HG03025 (cell line): ENCODE results near the gene GOLIM4.
"Not testable (repeated sequence)": the region's sequence is repeated elsewhere in the genome, so short reads cannot be mapped to it uniquely, and the experiment has no call there.

Experiments
- ATAC-seq: cut with Tn5 transposase; IDR thresholded peaks from one replicate; pipeline ENCODE4 v1.9.1; 2021; ENCODE audit warnings: mild to moderate bottlenecking, moderate library complexity; ENCODE audit not compliant: unreplicated experiment, low FRiP score

The GOLIM4 gene

GRCh38 chr3:168051531-168052471 lies 43.9 kb downstream of the GOLIM4 start:
- peak; percentile 74 for ATAC-seq

- no peak for ATAC-seq
Observed at GRCh38 chr3:168051070-168051469, 44.7 kb downstream of the GOLIM4 start.

DNA sequence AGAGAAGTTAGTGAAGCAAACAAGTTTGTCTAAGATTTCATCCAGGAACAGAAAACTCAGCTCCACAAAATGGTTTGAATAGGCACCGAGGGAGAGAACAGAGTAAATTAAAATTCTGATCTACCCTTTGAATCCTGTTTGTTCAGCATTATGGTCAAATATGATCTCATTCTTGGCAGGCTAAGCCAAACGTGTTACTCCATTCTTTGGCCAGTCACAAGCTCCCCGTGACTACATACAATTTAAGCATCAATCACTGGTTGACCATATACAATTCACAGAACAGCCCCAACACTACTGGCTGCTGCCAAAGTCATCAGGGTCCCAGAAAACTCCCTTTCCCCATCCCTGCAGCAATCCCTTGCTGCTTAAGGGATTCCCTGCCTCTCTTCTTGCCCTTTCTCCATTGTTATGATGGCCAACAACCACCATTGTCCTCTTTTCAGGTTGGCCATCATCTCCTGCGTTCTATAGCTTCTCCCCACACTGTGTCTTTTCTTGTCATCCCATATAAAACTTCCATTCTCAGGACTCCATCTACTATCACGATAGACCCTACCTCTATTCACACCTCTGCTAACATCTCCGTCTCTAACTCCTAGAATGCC lies 46.3 kb downstream of the GOLIM4 start:
- ATAC-seq, result no peak

GRCh38 chr3:168048414-168049330 lies 47.1 kb downstream of the GOLIM4 start:
- ATAC-seq, result no peak

GRCh38 chr3:168047936-168048335 lies 47.8 kb downstream of the GOLIM4 start:
- no peak for ATAC-seq

DNA sequence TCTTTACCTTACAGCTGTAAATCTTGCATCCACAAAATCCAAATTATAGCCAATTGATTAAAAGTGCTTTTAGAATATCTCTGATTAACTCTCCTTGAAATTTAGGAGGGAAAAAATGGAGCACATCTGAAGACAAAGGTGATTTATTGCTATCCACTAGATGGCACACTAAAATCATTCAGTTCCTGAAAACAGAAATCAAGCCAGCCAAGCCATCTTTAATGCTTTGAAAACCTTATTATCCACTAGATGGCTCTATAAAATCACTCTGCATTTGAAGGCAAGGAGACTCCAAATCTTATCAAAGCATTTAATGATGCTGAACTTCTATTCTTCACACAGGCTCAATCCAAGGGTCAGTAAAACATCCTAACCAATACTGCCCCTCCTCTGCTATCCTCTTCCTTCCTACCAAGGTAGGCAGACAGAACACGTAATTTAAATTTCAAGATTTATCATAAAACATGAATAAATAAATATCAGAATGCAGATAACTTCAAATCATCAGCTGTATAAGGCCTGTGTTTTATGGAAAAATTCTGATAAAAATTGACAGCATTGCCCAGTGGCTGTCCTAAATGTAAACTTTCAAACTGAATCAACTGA lies 48.4 kb downstream of the GOLIM4 start:
- ATAC-seq, result peak; percentile 53

GRCh38 chr3:168044049-168044448 lies 51.7 kb downstream of the GOLIM4 start:
- no peak for ATAC-seq

DNA sequence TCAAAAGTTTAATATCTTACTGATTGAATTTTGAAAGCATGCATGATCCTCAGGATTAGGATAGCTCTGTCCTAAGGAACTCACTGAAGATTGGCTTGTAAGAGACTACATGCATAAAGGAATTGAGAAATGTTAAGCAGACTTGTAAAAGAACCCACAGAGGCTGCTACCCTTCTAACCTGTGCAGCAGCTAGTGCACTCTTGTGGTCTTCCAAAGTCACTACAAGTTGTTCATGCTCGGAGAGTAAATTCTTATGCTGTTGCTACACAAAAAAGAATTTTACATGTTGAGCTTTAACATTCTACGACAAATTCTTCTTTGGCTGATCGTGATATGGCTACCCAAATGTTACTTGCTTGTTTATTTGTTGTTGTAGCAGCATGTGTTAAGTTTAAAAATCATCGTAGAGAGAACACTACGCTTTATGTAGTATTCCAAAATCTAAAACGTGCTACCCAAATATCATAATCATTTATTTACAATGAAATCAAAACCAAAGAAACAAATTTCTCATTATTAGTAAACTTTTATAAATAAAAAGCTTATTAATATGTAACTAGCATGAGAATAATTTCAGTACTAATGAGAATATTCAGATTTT lies 55.0 kb downstream of the GOLIM4 start:
- ATAC-seq, result no peak

DNA sequence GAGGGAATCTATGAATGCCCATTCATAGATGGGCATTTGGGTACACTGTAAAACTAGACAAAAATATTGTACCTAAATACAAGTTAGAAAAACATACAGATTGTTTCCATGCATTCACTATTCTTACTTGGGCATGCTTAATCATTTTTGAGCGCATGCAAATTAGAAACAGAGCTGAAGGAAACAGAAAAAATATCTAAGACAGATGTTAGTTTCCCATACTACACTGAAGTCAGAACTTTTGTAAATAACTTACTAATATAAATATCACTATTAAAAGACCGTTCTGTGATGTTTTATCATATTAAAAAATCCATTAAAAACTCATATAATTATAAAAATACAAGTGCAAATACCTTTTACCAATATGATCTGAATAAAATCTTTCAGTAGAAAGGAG lies 58.7 kb downstream of the GOLIM4 start:
- no peak for ATAC-seq

GRCh38 chr3:168036619-168037018 lies 59.1 kb downstream of the GOLIM4 start:
- no peak for ATAC-seq

DNA sequence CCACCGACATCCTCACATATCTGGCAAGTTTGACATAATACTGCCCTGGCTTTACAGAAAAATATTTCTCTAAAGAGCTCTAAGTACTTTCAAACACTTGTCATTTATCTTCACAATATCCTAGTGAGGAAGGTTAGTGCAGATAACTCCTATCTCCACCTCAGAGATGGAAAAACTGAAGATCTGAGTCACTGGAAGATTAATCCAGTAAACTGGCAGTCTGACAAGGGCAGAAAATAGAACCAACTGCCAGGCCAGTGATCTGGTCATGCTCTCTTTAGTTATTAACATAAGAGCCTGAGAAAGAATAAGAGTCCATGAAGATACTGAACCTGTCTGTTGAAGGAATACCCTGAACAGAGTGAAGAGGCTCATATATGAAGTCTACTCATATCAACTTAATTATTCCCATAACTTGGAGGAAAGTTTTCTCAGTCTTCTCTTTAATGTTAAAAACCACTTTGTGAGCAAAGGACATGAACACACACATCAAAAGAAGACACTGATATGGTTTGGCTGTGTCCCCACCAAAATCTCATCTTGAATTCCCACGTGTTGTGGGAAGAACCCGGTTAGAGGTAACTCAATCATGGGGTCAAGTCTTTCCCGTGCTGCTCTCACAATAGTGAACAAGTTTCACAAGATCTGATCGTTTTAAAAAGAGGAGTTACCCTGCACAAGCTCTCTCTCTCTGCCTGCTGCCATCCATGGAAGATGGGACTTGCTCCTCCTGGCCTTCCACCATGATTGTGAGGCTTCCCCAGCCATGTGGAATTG lies 61.4 kb downstream of the GOLIM4 start:
- ATAC-seq, result no peak

GRCh38 chr3:168030577-168030976 lies 65.1 kb downstream of the GOLIM4 start:
- ATAC-seq, result no peak

- no peak for ATAC-seq
Observed at GRCh38 chr3:168029705-168030104, 66.0 kb downstream of the GOLIM4 start.

DNA sequence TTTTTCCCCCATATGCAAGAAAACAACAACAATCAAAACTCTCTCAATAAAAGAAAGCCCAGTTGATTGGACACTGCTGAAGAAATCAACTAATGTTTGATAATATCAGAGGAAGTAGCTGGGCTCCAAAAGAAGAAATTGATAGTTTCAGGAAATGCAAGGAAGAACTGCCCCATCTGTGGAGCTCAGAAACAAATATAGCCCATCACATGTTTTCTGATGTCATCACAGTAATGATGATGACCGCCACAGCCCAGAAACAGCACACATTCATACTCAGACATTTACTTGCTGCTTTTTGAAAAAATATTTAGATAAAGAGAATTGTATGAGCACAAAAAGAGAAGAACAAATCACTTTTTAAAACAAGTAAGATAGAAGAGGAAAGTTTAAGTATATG lies 67.6 kb downstream of the GOLIM4 start:
- no peak for ATAC-seq

DNA sequence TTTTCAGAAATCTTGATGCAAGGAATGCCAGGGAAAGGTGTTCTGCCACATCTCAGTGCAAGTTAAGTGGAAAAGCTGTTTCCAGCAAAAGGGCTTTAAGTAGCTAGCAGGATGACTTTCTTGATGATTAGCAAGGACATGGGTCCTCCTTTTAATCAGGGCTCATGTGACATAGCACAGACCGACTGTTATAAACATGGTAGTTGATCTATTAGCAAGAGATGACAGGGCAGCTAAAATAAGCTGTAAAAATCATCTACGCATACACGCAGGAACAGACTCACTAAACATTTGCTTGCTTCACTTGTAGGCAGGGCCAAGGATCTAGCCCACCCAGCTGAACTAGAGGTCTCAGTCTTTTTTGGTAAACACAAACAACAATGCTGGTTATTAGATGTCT lies 69.0 kb downstream of the GOLIM4 start:
- ATAC-seq, result no peak

GRCh38 chr3:168025076-168025475 lies 70.6 kb downstream of the GOLIM4 start:
- ATAC-seq, result no peak

DNA sequence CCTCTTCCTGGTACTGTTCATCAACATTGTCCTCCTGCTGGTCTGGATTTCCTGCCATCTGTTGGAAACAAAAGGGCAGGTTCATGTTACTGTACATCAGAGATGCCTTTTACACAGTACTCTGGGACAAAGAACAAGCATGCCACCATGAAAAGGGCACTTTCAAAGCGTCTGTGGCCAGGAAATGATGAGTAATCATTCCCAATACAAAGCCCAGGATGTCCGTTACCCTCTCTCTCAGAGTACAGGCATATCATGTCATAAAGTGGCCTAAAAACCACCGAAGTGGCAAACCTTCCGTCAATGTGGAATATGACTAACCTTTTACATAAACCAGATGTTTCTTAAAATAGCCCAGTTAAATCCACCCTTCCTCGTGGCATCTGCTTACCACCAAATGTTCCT lies 71.2 kb downstream of the GOLIM4 start:
- no peak for ATAC-seq

DNA sequence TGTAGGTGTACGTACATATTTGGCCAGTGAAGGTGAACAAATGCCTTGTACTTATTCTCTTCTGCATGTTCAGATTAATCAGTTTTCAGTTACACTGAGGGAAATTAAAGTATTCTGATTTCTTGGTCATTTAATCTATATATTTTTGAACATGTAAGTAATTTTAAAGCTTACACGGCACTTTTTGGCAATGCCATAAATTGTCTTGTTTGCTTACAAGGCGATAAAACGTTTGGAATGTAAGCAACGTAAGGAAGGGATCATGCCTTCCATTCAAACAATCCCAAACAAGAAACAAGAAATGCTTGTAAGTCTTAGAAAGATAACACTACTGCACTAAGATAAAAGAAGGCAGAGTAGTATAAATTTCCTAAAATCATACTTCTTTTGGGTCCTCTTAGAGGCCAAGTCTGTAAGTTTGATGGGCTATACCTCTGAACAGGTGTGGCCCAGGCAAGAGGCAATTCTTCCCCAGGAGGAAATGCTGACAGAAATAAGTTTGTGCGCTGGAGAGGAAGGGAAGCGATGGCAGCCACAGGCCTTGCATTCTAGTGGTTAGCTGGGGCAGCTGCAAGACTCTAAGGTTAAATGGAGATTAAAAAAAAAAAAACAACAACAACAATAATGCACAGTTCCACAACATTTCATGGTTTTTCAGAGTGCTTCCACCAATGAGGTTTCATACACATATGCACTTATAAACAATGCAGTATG lies 73.8 kb downstream of the GOLIM4 start:
- no peak for ATAC-seq

GRCh38 chr3:168011280-168011679 lies 84.4 kb downstream of the GOLIM4 start:
- ATAC-seq, result not testable (repeated sequence)
